Spinal cord (tissue), 10 donors: ENCODE measurements around the gene GLYATL1B. TPM values are rescaled to one million over a fixed set of nuclear protein-coding genes. Genes with fewer than 3 reads are reported as not detected.
"Not testable (repeated sequence)": the region's sequence is repeated elsewhere in the genome, so short reads cannot be mapped to it uniquely, and the experiment has no call there.

Experiments
- DNase-seq, 6 donors: peaks; one replicate each; pipeline versions ENCODE4 v3.0.0 to v3.0.0-alpha.2; 2013 to 2015; ENCODE audit warnings: low spot score in 6 of 6, low read depth in 4 of 6
- H3K27ac ChIP-seq: one replicate; pipeline ENCODE4 v1.5.1; 2013; ENCODE audit warnings: low read depth, low read length, control low read depth
- H3K27me3 ChIP-seq: one replicate; pipeline ENCODE4 v1.6.1; 2013; ENCODE audit warnings: low read length; ENCODE audit not compliant: control insufficient read depth, insufficient read depth
- H3K36me3 ChIP-seq: one replicate; pipeline ENCODE4 v1.6.1; 2013; ENCODE audit warnings: low read length; ENCODE audit not compliant: control insufficient read depth, insufficient read depth
- H3K4me1 ChIP-seq: one replicate; pipeline ENCODE4 v1.6.1; 2013; ENCODE audit warnings: low read length; ENCODE audit not compliant: control insufficient read depth, insufficient read depth
- H3K4me3 ChIP-seq: one replicate; pipeline ENCODE4 v1.5.1; 2013; ENCODE audit warnings: low read depth, low read length, control low read depth
- H3K9me3 ChIP-seq: one replicate; pipeline ENCODE4 v1.6.1; 2013; ENCODE audit warnings: low read length; ENCODE audit not compliant: control insufficient read depth, insufficient read depth
- WGBS: methylation state at CpG from one replicate; pipeline ENCODE4 v1.1.5; 2013; ENCODE audit warnings: missing lambda C conversion rate; ENCODE audit not compliant: insufficient coverage; 5-methylcytosine and 5-hydroxymethylcytosine counted together
- polyA plus RNA-seq, 2 donors: library from polyadenylated mRNA; unstranded; fragments of 120-200 nt; gene quantifications; one replicate each; pipeline ENCODE4 v1.2.1, GENCODE V29; 2013; ENCODE audit not compliant: insufficient read length in 2 of 2
- total RNA-seq, 2 donors: library from RNA; depleted of rRNA in 1 of 2; stranded (reverse); fragments of 120-200 nt in 1 of 2; fragments of >200 nt in 1 of 2; gene quantifications; one replicate each; pipeline versions ENCODE4 v1.2.3 to v1.2.4, GENCODE V29; 2013 to 2014
- donor health status: healthy.

Gene GLYATL1B
- total and polyA plus RNA-seq, 4 donors: not detected

- not testable (repeated sequence) for H3K36me3 ChIP-seq, H3K9me3 ChIP-seq, DNase-seq, H3K4me1 ChIP-seq, H3K27me3 ChIP-seq, H3K27ac ChIP-seq, H3K4me3 ChIP-seq
These were observed 7.5 kb downstream of the GLYATL1B start for GRCh38 chr11:59093576-59093975.

GRCh38 chr11:59095225-59095624 lies 9.1 kb downstream of the GLYATL1B start:
- not testable (repeated sequence) for H3K27ac ChIP-seq, DNase-seq, H3K36me3 ChIP-seq, H3K4me1 ChIP-seq, H3K4me3 ChIP-seq, H3K27me3 ChIP-seq, H3K9me3 ChIP-seq
- WGBS: 43% methylated on average over 1 of the region's 1 CpG

DNA sequence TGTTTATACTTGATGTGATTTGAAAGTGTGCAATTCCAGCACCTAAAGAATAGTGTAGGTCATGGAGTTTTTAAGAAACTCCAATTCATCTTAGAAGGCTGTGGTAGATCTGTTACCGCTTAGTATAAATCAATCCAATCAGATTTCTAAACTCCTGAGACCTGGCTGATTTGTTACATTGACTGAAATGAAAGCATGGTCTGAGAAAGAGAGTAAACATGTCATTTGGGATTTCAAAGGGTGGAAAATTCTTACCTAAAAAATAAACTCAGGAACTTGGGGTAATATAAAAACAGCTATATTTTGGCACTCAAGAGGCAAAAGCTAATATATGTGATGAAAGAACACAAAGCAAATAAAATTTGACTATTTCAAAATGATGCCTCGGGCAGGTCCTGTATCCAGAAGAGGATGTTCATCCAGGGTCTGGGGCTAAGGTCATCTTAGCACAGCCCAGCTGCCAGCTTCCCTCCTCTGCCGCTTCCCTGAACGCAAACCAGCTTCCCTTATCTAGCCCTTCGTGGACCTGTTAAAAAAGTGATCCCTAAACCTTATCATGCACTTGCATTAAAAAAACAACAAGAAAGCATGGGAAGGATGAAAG lies 10.0 kb downstream of the GLYATL1B start:
- DNase-seq, H3K27ac ChIP-seq, H3K9me3 ChIP-seq, H3K27me3 ChIP-seq, H3K4me3 ChIP-seq, H3K36me3 ChIP-seq, H3K4me1 ChIP-seq: not testable (repeated sequence)
- no CpG with 5 or more reads among the region's 5 CpGs for WGBS

GRCh38 chr11:59097113-59097708 lies 11.1 kb downstream of the GLYATL1B start:
- H3K27ac ChIP-seq: no peak overlapping the region
- H3K9me3 ChIP-seq: no peaks in the 10 kb centered on the region
- DNase-seq: peak in 3 of 6 donors; percentile 6 to 71 (median 68)
- H3K4me1 ChIP-seq: peaks cover 5% of the 10 kb centered on the region
- 93% methylated on average over 3 of the region's 5 CpGs for WGBS
- no peaks in the 10 kb centered on the region for H3K27me3 ChIP-seq
- no peak overlapping the region for H3K4me3 ChIP-seq
- H3K36me3 ChIP-seq: no peaks in the 10 kb centered on the region

DNA sequence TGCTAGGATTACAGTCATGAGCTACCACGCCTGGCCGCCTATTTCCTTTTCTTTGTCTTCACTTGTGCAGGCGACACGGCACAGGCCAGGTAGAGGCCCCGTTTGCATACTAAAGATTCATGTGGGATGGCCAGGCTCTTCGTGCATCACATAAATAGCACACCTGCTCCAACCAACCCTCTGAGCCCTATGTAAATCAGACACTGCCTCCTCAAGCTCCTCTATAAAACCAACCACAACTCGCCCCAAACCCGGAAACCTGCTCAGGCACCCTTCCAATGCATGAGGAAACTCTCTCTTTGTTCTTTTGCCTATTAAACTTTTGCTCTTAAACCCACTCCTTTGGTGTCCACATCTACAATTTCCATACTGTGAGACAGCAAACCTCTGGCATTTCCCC lies 11.8 kb downstream of the GLYATL1B start:
- H3K4me1 ChIP-seq, H3K4me3 ChIP-seq, H3K36me3 ChIP-seq, H3K27me3 ChIP-seq, DNase-seq, H3K27ac ChIP-seq, H3K9me3 ChIP-seq: not testable (repeated sequence)
- WGBS: 94% methylated on average over 2 of the region's 8 CpGs

GRCh38 chr11:59102259-59102765 lies 16.2 kb downstream of the GLYATL1B start:
- Histone ChIP-seq H3K36me3 (no peaks in the 10 kb centered on the region), H3K27me3 (peaks cover 4% of the 10 kb centered on the region), H3K9me3 (no peaks in the 10 kb centered on the region), H3K27ac (no peak overlapping the region), H3K4me1 (peaks cover 18% of the 10 kb centered on the region), H3K4me3 (peak overlapping the region; percentile 27)
- WGBS: 3% methylated on average over 22 of the region's 23 CpGs
- DNase-seq: peak in 4 of 6 donors; percentile 18 to 84 (median 56)

DNA sequence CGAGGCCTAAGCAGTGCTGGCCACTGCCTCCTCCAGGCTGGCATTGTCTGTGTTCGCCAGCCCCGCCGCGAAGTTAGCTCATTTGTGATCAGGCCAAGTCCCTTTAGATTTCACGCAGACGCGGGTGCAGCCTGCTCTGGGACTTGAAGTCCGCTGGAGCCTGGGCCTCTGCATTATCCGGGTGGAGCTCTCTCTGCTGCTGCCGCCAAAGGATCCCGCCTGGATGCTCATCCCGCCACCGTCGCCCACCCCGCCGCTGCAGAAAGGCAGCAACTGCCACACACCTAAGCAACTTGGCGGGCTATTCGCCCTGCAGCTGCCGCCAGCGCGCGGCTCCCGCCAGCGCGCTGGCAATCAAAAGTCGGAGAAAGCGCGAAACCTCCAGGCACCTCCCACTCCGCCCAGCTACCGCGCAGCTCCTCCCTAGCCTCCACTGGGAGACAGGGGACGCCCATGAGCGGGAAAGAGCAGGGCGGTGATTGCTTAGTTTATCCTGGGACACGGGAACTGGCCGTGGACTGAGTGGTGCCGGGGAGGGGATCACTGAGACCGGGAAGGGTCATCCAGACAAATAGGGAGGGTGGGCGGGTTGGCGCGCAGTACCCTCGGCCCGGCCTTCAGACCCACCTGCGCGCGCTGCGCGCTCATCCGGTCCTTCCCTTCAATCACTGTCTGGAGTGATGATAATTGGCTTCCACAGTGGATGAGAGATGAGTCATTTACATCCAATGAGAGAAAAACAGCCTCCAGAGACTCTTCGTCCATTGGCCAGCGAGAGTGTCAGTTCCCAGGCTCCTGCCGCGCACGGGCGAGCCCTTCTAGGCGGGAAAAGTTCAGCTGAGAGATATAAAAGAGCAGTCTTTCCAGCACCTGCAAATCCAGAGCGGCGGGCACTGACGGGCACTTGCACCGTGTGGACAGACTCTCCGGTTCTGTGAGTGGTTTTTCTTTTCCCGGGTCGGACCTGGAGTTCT lies 20.5 kb downstream of the GLYATL1B start, which contains the start of gene FAM111B:
Gene FAM111B (plus strand): TSS at position 875 of the 974 bp plus-strand sequence. CDS start 2,389 bp downstream, outside the sequence.
- H3K27ac ChIP-seq: peak within 1 kb of the TSS; percentile 30
- H3K4me3 ChIP-seq: peak within 1 kb of the TSS; percentile 61
- under 1% methylated on average over 58 of the region's 64 CpGs for WGBS
- H3K36me3 ChIP-seq: no peaks in the 10 kb centered on the region
- H3K27me3 ChIP-seq: peaks cover 4% of the 10 kb centered on the region
- H3K4me1 ChIP-seq: peaks cover 19% of the 10 kb centered on the region
- H3K9me3 ChIP-seq: no peaks in the 10 kb centered on the region
- DNase-seq: peak in 5 of 6 donors; percentile 55 to 96 (median 66)

- not testable (repeated sequence) for DNase-seq, H3K27ac ChIP-seq, H3K9me3 ChIP-seq, H3K27me3 ChIP-seq, H3K36me3 ChIP-seq
- WGBS: 8% methylated on average over 6 of the region's 10 CpGs
- Histone ChIP-seq H3K4me3 (peak overlapping the region; percentile 61), H3K4me1 (peaks cover 11% of the 10 kb centered on the region)
These were observed 21.6 kb downstream of the GLYATL1B start for GRCh38 chr11:59107721-59108120.

- no peak overlapping the region for H3K27ac ChIP-seq
- no peak for DNase-seq
These were observed 26.4 kb downstream of the GLYATL1B start for GRCh38 chr11:59112494-59112893.

More at GRCh38 chr11:59112494-59112893, 26.4 kb downstream of the GLYATL1B start:
- Histone ChIP-seq H3K27me3 (no peaks in the 10 kb centered on the region), H3K36me3 (no peaks in the 10 kb centered on the region), H3K4me3 (no peak overlapping the region), H3K4me1 (peaks cover under 1% of the 10 kb centered on the region), H3K9me3 (no peaks in the 10 kb centered on the region)
- WGBS: no CpG with 5 or more reads among the region's 2 CpGs
